Activated CD4-positive, alpha-beta memory T cell treated with anti-CD3 and anti-CD28 coated beads for 36 hours (primary cell): ENCODE data around the gene ZNG1E. TPM values are rescaled to one million over a fixed set of nuclear protein-coding genes. Genes with fewer than 3 reads are reported as not detected.
"Not testable (repeated sequence)": the region's sequence is repeated elsewhere in the genome, so short reads cannot be mapped to it uniquely, and the experiment has no call there.

Experiments
- CTCF ChIA-PET: fragments of 350-600 bp; sonication (Branson Sonifier 250); formaldehyde crosslinking; loops from one replicate; lab custom pipeline; 2021; ENCODE audit warnings: antibody characterized with exemption, inconsistent platforms; lab: Charles Lee
- POLR2A ChIA-PET: fragments of 350-600 bp; sonication (Branson Sonifier 250); formaldehyde crosslinking; loops from one replicate; lab custom pipeline; 2021; ENCODE audit warnings: antibody characterized with exemption; lab: Charles Lee
- DNase-seq: peaks from one replicate; pipeline ENCODE4 v3.0.0-alpha.2; 2020
- H3K27ac Mint-ChIP-seq: one replicate; pipeline ENCODE4 v1.8.0; 2021; ENCODE audit warnings: mixed read lengths
- H3K27me3 Mint-ChIP-seq: one replicate; pipeline ENCODE4 v1.8.0; 2021; ENCODE audit warnings: mixed read lengths
- H3K36me3 Mint-ChIP-seq: one replicate; pipeline ENCODE4 v1.8.0; 2021; ENCODE audit warnings: mixed read lengths
- H3K4me1 Mint-ChIP-seq: one replicate; pipeline ENCODE4 v1.8.0; 2021; ENCODE audit warnings: low read depth, mixed read lengths
- H3K4me3 Mint-ChIP-seq: one replicate; pipeline ENCODE4 v1.8.0; 2021; ENCODE audit warnings: mild to moderate bottlenecking, mixed read lengths
- H3K9me3 Mint-ChIP-seq: one replicate; pipeline ENCODE4 v1.8.0; 2021; ENCODE audit warnings: mixed read lengths
- intact Hi-C: fragments of 100-400 bp; cut with micrococcal nuclease; formaldehyde crosslinking; loops from one replicate; pipeline ENCODE4 v1.15.1; 2023
- total RNA-seq, 2 experiments: library from RNA; stranded (reverse); gene quantifications; one replicate each; pipeline ENCODE4 v1.2.3, GENCODE V29; 2021

The ZNG1E gene
- total RNA-seq, result 10 to 100 TPM; 34.5 to 38.4 TPM

DNA sequence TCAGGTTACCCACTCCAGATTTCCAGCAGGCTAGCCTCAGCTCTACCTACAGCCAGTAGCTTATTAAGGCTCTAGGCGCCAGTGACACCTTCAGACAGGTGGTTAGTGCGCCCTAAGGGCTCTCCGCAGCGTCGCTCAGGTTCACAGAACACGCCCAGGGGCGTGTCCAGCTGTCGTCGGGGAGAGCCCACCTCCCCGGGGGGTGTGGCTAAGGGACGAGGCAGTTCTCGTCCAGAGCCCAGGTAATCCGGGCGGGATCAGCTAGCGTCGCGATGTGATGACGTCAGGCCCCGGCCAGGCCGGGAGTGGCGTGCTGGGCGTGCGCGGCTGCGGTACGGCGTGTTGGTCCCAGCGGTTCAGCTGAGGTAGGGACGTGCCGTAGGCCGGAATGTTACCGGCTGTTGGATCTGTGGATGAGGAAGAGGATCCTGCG, at the start of gene ZNG1E:
Gene ZNG1E (plus strand): TSS at position 340 of the 433 bp plus-strand sequence. CDS start 49 bp downstream, at position 389.
- peak; percentile 69 for DNase-seq
- H3K27me3 Mint-ChIP-seq, POLR2A ChIA-PET, H3K9me3 Mint-ChIP-seq, H3K36me3 Mint-ChIP-seq, CTCF ChIA-PET, H3K4me1 Mint-ChIP-seq, intact Hi-C loops: not testable (repeated sequence)
- H3K27ac Mint-ChIP-seq, result peak within 1 kb of the TSS; percentile 78
- peak within 1 kb of the TSS; percentile 73 for H3K4me3 Mint-ChIP-seq

DNA sequence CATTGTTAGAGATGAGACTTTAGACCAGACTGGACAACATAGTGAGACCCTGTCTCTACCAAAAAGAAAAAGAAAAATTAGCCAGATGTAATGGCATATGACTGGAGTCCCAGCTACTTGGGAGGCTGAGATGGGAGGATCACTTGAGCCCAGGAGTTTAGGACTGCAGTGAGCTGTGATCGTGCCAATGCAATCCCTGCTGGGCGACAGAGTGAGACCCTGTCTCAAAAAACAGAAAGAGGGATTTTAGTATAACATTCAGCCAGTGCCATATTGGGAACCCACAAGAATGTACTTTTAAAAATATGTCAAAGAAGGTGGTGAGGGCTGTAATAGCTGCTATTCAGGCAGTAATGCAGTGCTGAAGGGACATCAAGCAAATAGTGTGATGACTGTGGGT, 2.1 kb upstream of the ZNG1E start:
- POLR2A ChIA-PET, CTCF ChIA-PET, DNase-seq: not testable (repeated sequence)

DNA sequence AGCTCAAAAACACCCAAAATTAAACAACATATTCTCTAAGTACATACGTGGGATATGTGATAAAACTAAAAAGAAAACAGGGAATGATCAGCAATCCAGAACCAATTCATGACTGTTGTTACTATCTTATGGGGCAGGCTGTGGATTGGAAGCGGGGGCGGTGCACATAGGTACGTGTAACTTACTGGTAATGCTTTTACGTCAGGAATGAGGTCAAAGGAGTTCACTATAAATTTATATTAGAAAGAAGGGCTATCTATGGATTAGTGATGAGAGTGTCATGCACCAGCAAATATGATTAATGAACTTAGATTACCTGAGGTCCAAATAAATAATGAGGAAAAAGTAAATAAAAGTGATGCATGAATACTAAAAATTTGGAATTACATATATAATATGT, 710 bp upstream of the ZNG1E start:
- H3K4me3 Mint-ChIP-seq, result peak overlapping the region; percentile 8
- H3K9me3 Mint-ChIP-seq, H3K4me1 Mint-ChIP-seq, intact Hi-C loops, H3K36me3 Mint-ChIP-seq, CTCF ChIA-PET, POLR2A ChIA-PET, H3K27me3 Mint-ChIP-seq, H3K27ac Mint-ChIP-seq: not testable (repeated sequence)
- peak; percentile 10 for DNase-seq

More for the DNA sequence above, 2.1 kb upstream of the ZNG1E start:
- H3K27ac Mint-ChIP-seq, H3K27me3 Mint-ChIP-seq, H3K4me1 Mint-ChIP-seq, H3K36me3 Mint-ChIP-seq, H3K4me3 Mint-ChIP-seq, H3K9me3 Mint-ChIP-seq, intact Hi-C loops: not testable (repeated sequence)

DNA sequence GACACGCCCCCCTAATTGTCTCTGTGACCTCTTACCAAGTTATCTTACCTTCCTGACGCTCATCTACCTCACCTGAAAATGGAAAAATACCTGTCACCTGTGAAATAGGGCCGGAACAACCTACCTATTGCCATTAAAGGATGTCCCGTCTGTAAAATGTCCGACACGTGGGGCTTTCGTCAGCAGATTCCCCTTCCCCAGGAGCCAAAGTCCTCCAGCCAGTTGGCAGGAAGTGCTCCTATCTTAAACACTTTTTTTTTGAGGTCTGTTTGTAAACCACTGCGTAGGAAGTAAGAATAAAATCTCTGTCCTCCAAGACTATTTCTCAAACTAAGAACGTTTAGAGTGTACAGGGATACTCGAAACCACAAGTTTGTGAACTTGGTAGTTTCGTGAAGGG, 661 bp downstream of the ZNG1E start:
- peak overlapping the region; percentile 78 for H3K27ac Mint-ChIP-seq
- H3K9me3 Mint-ChIP-seq, POLR2A ChIA-PET, H3K27me3 Mint-ChIP-seq, H3K36me3 Mint-ChIP-seq, intact Hi-C loops, CTCF ChIA-PET, H3K4me1 Mint-ChIP-seq: not testable (repeated sequence)
- peak; percentile 54 for DNase-seq
- H3K4me3 Mint-ChIP-seq, result peak overlapping the region; percentile 73

DNA sequence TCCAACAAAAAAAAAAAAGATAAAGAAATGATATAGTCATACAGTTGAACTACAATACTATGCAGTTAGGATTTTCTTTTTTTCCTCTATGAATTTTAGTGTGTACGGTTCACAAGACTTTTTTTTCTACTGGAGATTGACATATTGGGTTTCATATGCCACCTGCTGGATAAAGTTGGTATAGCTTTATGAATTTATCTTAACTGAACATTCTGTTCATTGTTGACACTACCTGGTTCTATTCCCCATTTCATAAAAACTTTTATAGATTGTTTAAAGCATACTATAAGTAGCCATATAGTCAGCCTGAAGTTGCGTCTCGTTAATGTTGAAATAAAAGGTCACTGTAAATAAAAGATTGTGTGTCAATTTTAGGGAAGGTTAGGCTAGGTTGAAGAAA, 2.8 kb downstream of the ZNG1E start:
- POLR2A ChIA-PET, H3K9me3 Mint-ChIP-seq, intact Hi-C loops, H3K27ac Mint-ChIP-seq, H3K36me3 Mint-ChIP-seq, H3K27me3 Mint-ChIP-seq, CTCF ChIA-PET, DNase-seq, H3K4me1 Mint-ChIP-seq, H3K4me3 Mint-ChIP-seq: not testable (repeated sequence)

DNA sequence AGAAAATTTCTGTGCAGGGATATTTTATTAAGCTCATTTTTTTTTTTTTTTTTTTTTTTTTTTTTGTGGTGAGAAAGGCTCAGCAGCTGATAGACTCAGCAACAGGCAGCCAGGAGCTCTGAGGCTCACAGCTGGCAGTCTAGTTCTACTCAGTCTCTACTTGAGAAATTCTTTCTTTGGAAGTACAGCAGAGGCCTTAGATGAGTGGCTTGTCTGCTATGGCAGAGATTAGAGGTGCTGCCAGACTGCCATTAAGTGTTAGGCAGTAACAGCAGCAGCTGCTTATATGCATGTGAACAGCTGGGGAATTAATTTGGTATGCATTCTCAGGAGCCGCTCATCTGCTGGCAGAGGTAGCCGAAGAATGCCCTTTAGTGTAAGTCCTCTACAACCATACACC, 27.8 kb downstream of the ZNG1E start:
- POLR2A ChIA-PET, intact Hi-C loops, H3K27me3 Mint-ChIP-seq, H3K4me3 Mint-ChIP-seq, H3K27ac Mint-ChIP-seq, H3K4me1 Mint-ChIP-seq, H3K36me3 Mint-ChIP-seq, CTCF ChIA-PET, H3K9me3 Mint-ChIP-seq, DNase-seq: not testable (repeated sequence)

DNA sequence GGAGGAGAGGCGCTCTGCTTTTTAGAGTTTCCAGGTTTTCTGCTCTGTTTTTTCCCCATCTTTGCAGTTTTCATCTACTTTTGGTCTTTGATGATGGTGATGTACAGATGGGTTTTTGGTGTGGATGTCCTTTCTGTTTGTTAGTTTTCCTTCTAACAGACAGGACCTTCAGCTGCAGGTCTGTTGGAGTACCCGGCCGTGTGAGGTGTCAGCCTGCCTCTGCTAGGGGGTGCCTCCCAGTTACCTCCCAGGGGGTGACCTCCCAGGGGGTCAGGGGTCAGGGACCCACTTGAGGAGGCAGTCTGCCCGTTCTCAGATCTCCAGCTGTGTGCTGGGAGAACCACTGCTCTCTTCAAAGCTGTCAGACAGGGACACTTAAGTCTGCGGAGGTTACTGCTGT, 38.7 kb downstream of the ZNG1E start:
- H3K4me3 Mint-ChIP-seq, H3K36me3 Mint-ChIP-seq, POLR2A ChIA-PET, DNase-seq, intact Hi-C loops, CTCF ChIA-PET, H3K27me3 Mint-ChIP-seq, H3K9me3 Mint-ChIP-seq, H3K27ac Mint-ChIP-seq, H3K4me1 Mint-ChIP-seq: not testable (repeated sequence)

DNA sequence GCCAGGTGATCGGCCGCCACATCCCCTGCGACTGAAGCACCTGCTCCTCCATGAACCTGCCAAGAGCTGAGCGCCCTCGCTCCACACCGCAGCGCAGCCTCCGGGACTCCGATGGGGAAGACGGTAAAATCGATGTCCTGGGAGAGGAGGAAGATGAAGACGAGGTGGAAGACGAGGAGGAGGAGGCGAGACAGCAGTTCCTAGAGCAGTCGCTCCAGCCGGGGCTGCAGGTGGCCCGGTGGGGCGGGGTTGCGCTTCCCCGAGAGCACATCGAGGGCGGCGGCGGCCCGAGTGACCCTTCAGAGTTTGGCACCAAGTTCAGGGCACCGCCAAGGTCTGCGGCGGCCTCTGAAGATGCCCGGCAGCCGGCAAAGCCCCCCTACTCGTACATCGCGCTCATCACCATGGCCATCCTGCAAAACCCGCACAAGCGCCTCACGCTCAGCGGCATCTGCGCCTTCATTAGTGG, 61.4 kb downstream of the ZNG1E start, which contains the start of gene FOXD4L4:
Gene FOXD4L4 (plus strand): TSS at position 51 of the 469 bp plus-strand sequence. CDS start 0 bp downstream, at position 51.
- H3K4me3 Mint-ChIP-seq, POLR2A ChIA-PET, H3K27me3 Mint-ChIP-seq, H3K4me1 Mint-ChIP-seq, H3K36me3 Mint-ChIP-seq, H3K9me3 Mint-ChIP-seq, intact Hi-C loops, CTCF ChIA-PET, DNase-seq, H3K27ac Mint-ChIP-seq: not testable (repeated sequence)

DNA sequence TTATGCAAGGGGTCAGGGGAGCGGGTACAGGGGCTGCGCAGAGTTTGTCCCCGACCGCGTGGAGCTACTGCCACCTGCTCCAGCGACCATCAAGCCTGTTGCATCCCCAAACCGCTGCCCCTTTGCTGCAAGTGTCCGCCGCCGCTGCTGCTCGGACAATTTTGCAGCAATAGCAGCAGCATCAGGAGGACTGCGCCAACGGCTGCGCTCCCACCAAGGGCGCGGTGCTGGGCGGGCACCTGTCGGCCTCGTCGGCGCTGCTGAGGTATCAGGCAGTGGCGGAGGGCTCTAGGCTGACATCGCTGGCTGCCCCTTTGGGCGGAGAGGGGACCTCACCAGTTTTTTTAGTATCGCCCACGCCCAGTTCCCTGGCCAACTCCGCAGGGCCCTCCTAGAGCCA, 62.4 kb downstream of the ZNG1E start:
- H3K4me1 Mint-ChIP-seq, H3K9me3 Mint-ChIP-seq, DNase-seq, CTCF ChIA-PET, intact Hi-C loops, H3K4me3 Mint-ChIP-seq, H3K27ac Mint-ChIP-seq, H3K27me3 Mint-ChIP-seq, POLR2A ChIA-PET, H3K36me3 Mint-ChIP-seq: not testable (repeated sequence)

Other genes starting within 250 kb of the ZNG1E start
- under 1 TPM in 1 of 2 experiments, not detected in 1; 0.12 TPM for gene FOXD4L4, start 61.2 kb downstream of the ZNG1E start, total RNA-seq